NT2/D1 (cell line): ENCODE measurements around the gene QRFP.

Experiments
- SUZ12 ChIP-seq: IDR thresholded peaks from 2 replicates; pipeline ENCODE4 v1.6.1; 2011; ENCODE audit not compliant: insufficient read length, insufficient read depth; ENCODE audit errors: extremely low read depth
- YY1 ChIP-seq: IDR thresholded peaks from 2 replicates; pipeline ENCODE4 v1.6.1; 2011; ENCODE audit not compliant: insufficient read length, insufficient read depth
- ZNF274 ChIP-seq: IDR thresholded peaks from 2 replicates; pipeline ENCODE4 v1.6.1; 2011; ENCODE audit warnings: mild to moderate bottlenecking, low read depth, low read length

DNA sequence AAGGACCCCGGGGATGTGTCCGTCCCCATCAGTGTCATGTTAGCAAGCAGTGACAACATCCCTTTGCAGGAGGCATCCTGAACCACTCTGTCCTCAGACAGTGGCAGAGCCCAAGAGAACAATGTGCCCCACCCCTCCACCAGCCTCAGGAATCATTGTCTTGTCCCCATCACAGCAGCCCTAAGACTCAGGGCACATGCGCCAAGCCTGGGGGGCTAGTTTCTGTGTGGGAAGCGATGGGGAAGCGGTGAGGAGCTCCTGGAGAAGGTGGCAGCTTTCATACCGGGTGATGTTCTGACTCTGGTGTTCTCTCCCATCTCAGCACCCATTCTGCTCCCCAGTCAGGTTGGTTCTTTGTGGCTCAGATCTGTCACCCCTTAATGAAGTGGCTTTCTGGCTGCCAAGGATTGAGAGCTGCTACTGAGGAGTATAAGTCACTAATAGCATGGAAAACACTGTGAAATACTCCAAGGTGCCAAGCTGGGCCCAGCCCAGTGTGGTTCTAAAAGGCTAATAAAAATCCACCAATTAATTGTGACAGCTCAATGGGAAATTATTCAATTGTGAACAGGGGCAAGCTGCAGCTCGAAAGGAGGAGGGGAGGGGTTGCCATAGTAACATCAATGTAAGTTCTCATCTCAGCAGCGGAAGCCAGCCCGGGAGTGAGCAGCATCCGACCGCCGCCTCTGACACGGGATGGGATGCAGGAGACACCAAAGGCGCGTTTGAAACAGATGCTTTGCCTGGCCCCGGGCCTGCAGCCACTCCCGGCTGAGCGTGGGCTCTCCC lies 4.7 kb downstream of the QRFP start:
- no peak for TF ChIP-seq SUZ12
- TF ChIP-seq ZNF274: no peak
- TF ChIP-seq YY1: no peak
